Activated CD4-positive, alpha-beta T cell treated with anti-CD3 and anti-CD28 coated beads for 1 hour (primary cell): ENCODE data around the gene WSCD1.

Experiments used
- DNase-seq: peaks from one replicate; pipeline ENCODE4 v3.0.0-alpha.2; 2020

The WSCD1 gene

DNA sequence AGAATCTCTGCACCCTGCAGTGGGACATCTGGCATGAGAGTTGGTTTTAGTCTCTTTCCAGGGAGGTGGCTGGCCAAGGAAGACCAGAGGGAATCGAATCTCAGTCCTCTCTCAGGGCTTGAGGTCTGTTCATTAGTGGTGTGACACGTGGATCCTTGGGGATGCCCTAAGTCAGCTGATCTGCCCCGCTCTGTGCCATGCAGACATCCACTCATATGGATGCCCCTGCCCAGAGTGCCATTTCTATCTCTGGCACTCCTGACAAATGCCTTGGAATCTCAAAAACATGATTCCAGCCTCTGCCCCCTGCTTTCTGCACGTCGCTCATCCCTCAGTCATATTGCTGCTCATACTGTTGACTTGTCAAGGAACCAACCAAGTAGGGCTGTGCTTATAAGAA lies 38.8 kb downstream of the WSCD1 start:
- no peak for DNase-seq

DNA sequence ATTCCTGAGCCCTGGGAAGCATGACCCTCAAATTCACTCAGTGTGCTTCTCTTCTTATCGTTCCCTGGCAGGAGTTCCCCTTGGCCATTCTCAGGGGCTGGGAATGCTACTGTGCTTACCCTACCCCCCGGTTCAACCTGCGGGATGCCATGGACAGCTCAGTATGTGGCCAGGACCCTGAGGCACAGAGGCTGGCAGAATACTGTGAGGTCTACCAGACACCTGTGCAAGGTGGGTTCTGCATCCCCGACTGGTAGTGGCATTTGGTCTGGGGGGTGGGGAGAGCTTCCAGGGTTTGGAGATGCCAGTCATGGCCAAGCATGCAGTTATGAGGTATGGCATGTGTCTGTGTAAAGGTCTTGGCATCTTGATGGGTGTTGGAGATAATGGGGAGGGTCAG lies 39.4 kb downstream of the WSCD1 start:
- no peak for DNase-seq

DNA sequence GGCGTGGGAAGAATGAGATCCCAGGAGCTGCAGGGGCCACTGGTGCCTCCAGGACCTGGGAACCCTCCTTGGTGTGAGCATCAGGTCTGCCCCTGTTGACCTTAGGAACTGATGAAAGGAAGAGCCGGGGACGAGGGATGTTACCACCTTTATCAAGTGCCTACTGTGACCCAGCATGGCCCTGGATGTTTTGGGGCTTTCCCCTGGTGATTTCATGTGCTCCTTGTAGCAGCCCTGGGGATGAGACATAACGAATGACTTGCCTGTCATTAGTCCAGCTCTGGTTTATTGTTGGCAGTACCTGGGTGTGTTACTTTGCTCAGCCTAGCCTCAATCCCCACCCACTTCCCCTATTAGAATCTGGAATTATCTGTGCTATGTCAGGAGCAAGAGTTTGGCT lies 39.9 kb downstream of the WSCD1 start:
- DNase-seq, result no peak

DNA sequence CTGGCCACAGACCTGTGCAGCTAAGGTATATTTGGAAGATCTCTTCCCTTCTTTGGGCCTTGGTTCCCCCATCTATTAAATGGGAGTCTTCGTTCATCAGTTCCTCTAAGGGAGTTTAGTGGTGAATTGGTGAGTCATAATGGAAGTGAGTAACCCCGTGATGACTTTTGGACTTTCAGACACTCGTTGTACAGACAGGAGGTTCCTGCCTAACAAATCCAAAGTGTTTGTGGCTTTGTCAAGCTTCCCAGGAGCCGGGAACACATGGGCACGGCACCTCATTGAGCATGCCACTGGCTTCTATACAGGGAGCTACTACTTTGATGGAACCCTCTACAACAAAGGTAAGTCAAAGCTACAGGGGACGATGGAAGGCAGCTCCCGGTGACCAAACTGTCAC lies 40.4 kb downstream of the WSCD1 start:
- no peak for DNase-seq

DNA sequence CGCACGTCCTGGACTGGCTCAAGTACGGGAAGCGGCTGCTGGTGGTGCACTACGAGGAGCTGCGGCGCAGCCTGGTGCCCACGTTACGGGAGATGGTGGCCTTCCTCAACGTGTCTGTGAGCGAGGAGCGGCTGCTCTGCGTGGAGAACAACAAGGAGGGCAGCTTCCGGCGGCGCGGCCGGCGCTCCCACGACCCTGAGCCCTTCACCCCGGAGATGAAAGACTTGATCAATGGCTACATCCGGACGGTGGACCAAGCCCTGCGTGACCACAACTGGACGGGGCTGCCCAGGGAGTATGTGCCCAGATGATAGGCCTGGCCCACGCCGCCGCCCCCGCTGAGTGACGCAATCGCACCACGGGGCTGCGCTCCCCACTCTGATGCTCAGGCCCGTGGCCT lies 50.2 kb downstream of the WSCD1 start:
- no peak for DNase-seq

DNA sequence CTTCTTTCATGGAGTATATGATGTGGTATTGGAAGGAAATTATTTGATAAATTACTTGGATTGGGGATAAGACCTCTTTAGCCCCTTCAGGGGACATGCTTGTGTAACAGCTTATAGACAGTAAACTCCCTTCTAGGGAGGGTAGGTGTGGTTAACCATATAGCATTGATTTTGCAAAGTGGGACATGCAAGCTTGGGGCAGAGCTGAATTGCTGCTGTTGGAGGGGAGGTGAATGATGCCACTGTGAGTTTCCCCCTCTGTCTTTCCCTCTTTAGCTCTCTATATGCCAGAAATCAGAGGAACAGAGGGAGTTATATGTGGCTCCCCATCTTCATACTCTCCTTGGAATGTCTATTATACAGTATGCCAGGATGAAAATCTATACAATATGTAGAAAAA lies 54.7 kb downstream of the WSCD1 start:
- no peak for DNase-seq

DNA sequence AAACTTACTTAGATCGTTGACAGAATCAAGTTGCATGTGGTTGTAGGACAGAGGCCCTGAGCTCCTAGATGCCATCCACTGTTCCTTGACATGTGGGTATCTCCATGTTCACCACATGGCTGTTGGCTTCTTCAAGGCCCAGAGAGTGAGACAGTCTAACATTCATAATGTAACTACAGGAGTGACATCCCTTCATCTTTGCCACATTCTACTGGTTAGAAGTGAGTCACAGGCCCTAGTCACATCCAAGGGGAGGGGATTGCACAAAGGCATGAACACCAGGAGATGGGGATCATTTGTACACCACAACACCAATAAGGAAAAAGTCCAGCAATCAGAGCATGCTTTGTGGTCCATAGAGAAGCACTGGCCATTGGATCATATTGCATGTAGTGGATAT lies 56.6 kb downstream of the WSCD1 start:
- no peak for DNase-seq

DNA sequence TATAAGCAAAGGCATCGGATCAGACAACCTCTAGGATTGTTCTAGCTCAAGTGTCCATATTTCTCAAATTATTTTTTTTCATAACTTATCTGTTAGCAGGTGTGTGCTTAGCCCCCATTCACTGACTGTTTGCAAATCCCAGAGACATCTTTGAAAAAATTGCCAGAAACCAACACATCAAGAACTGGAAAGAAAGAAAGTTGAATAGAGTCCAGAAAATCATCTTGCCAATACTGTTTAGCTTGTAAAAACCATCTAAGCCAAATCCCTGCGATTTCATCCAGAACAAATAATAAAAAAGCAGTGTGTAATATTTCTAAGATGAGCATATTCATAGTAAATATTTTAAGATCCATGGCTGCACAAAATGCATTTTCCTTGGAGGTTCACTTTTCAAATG lies 64.5 kb downstream of the WSCD1 start:
- DNase-seq, result no peak

DNA sequence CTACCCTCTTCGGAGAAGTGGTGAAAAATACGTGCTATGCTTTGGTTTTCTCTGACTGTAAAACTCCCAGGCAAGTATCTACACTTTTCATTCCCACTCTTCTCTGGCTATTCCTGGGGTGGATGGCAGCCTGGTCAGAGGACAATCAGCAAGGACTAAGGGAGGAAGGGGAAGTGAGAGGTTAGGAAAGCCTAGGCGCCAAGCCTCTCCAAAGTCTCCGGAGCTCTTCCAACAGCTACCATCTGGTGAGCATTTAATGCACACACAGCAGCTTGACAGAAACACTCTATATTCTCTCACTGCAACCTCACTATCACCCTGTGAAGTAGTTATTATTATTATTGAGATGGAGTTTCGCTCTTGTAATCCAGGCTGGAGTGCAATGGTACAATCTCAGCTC lies 65.1 kb downstream of the WSCD1 start:
- DNase-seq, result no peak

DNA sequence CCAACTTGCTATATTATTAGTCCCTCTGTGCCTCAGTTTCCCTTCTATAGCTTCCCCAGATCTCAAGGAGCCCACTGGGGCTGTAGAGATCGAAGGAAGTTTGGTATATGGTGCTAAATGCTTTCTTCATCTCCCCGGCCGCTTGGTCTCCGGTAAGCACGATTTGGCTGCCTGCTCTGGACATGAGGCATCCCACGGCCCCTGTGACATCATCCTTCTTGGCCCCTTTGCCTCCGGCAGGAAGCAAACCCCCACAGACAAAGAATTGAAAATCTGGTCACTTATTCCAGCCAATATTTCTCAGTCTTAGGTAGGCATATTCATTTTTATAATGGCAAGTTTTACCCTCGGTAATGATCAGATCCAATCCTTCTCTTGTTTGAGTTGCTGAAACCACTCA lies 65.8 kb downstream of the WSCD1 start:
- no peak for DNase-seq

DNA sequence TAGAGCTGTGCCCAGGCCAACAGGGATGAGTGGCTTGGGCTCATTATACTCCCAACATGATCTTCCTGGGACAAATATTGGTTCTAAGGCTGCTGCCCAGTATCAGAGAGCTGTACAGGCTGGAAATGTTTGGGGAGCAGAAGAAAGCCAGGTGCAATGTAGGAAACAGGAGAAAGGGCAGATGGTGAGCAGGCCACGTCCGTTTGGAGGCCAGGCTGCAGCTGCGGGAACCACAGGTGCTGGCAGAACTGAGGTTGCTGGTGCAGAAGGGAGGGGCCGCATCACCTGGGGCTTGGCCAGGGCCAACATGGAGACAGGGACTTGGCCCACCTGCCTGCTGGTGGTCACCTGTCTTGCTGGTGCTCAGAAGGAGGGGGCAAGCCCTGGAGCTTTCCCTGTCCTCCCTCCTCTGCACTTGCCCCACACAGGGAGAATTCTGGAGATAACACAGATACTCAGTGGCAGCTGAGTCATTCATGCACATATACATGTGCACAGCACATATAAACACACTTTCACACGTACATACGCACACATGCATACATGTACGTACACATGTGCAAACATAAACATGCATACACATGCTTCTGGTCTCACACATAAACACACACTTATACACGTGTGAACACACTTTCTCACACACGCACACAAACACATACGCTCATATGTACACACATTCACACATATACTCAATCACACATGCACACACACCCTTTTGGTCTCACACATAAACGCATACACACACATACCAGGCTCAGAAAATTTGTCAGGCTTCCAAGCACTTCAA lies 67.7 kb downstream of the WSCD1 start:
- DNase-seq, result no peak

DNA sequence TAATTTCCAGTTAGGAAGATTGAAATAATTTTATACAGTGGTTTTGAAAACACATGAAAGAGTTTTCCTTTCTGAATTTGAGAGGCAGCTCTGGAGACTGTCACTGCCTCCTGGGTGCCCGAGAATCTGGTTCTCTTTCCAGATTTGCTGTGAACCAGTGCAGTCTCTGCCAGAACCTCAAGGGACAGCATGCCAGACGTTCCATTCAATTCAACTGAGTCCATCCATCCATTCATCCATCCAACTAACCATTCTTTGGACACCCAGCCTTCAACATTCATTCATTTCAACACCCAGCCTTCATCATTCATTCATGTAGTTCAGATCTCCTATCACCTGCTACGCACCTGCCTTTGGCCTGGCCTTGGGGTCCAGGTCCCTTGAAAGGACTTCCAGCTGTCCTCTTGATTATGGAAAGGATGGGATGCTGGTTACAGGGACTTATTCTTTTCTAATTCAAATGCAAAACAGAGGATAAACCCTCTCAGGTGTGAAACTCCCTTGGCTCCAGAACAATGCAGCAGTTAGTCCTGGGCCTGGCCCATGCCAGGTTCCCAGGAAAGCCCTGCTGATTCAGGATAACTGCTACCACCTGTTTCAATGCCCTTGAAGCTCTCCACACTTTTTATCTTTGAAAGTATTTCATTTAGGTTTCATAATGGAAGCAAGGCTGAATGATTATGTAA lies 68.7 kb downstream of the WSCD1 start:
- no peak for DNase-seq

DNA sequence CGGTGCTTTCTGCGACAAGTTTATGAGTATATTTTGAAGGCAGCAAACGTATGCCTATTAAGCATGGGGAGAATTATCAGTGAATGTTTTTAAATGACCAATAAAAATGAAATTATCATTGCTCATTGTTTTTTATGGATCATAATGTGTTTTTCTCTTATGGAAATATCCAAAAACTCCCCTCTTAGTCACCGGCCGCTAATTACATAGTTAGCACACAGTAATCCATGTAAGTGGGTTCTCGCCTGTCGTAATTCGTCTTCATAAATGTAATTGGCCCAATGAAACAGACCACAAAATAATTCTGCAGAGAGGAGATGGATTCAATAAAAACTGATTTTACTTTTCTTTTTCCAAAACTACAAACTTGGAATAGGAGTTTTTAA lies 69.3 kb downstream of the WSCD1 start:
- no peak for DNase-seq

DNA sequence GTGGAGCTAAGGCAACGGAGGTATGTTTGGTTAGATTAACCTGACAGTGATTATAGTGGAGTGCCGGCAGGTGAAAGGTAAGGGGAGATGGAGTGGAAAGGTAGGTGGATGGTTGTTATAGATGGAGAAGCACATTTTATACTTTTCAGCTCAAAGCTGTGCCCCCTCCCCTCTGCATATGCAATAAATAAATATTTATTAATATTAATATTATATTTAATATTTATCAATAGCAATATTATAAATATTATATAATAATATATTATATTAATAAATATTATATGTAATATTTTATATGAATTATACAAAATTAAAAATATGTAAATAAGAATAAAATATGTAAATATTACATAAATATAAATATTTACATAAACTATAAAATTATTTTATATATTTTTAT lies 70.0 kb downstream of the WSCD1 start:
- no peak for DNase-seq

DNA sequence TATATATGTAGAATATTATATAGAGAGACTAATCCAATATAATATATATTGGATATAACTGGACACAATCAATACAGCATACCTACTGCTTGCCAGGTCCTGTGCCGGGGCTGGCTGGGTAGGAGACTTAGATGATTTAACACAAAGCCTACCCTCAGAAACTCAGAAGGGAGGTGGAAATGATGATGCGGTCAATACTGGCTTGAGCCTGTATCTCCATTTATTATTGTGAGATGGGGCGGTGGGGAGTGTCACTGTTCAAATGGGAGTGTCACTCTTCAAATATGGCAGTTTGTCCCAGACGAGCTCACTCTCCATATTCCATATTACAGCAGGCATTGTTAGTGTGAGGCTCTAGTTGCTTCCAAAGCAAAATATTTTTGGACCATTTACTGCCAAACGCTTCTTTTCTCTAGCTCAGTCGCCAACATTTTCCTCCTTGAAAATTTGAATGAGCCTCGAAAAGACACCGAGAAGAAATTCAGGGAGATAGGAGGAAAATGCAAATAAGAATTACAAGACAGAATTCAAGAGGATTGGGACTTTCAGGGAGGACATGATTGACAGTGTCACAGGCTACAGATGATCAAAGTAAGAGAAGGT lies 70.7 kb downstream of the WSCD1 start:
- no peak for DNase-seq

DNA sequence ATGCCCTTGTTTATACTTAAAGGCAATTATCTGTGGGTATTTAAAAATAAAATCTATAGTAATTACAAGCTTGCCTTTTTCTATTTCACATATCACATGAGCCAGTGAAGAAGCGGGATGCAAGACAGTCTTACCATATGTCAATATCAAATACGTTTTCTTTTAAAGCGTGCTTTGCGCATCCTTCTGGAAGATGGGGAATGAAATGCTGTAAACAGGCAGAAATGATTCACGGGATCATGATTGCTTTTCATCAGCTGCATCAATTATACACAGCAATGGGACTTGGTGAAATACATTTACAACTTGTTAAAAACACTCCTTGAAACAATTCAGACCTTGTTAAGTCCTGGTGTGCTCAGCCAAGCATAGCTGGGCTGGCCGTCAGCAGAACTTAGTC lies 72.5 kb downstream of the WSCD1 start:
- DNase-seq, result no peak

DNA sequence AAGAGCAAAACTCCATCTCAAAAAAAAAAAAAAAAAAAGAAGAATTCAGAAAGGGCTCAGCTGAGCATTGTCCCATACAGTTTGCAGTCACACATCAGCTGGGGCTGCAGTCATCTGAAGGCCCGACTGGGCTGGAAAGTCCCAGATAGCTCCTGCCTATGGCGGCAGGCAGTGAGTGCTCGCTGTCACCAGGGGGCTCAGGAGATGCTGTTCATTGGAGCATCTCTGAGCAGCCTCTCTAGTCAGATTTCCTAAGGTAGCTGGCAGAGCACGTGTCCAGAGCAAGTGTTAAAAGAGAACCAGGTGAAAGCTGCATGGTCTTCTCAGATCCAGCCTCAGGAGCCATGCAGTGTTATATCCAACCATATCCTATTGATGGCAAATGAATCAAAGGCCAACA lies 75.8 kb downstream of the WSCD1 start:
- no peak for DNase-seq

DNA sequence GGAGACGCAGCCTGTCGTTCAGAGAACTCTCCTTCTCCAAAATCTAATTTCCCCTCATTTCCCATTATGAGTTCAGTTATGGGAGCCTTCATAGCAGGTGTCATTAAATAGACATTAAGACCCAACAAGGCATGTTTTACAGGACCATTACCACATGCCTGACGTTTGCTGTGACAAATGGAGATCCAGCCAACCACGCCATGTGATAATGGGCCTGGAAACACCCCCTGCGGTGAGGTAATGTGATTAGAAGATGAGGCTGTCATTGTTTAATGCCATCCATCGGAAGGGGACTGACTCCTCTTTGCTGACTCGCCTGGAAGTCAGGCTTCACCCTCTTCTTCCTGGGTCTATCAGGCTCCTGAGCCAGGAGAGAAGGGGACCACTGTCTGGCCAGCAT lies 76.9 kb downstream of the WSCD1 start:
- no peak for DNase-seq

DNA sequence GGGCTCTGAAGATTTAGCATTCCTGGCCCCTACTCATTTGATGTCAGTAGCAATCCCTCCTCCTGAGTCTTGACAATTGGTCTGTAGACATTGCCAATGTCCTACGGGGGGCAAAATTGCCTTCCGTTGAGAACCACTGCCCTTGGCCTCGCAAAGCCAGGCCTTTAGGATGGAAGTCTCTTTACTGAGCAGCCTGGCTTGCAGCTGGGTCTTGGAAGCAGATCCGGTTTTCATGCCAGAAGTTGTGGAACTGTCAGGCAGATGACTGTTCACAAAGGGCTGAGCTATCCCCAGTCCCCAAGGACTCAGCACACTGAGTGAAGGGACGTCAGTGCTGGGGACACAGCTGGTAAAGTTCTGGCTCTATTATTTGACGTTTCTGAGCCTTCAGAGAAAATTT lies 83.2 kb downstream of the WSCD1 start:
- no peak for DNase-seq

DNA sequence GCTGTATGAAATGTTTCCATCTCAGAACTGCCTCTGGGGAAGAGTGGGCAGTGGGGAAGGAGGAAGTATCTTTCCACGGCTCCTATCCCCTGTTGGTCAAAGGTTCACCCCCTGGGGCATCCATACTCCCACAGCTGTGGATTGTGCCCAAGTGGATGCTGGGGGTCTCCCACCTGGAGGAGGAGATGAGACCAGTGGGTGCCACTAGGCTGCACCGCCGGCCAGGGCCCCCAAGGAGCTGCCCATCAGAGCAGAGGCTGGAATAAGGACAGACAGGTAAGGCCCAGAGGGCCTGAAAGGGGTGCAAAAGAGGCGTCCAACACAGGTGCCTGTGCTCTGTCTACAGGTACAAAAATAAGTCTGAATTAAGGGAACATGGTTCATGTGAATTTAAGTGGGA lies 87.5 kb downstream of the WSCD1 start:
- DNase-seq, result no peak

DNA sequence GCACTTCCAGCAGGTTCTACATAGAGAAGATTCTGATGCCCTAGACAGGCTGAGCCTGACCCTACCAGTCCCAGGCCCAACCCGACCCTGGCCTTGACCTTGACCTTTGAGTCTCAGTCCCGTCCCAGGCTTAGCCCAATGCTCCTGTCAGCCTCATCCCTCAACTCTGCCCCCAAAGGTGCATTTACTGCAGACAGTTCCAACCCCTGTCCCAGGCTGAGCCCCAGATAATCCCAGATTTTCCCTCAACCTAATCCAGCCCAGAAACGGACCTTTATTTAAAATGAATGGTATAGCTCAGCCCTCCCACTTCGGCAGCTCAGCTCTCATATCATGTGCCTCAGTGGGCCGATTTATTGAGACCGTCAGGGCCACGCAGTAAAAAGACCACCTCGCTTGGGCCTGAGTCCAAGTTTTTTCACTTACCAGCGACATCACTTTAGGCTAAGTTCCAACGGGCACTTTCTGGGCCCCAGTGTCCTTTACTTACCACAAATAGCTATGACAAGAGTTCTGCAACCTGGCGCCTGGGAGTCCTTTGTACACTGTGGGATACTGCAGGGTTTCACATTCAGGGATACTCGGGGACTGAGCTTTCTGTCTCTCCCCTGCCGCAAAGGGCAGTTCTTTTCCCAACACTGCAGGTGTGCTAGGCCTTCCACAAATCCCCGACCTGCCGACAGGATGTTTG lies 89.5 kb downstream of the WSCD1 start:
- no peak for DNase-seq

DNA sequence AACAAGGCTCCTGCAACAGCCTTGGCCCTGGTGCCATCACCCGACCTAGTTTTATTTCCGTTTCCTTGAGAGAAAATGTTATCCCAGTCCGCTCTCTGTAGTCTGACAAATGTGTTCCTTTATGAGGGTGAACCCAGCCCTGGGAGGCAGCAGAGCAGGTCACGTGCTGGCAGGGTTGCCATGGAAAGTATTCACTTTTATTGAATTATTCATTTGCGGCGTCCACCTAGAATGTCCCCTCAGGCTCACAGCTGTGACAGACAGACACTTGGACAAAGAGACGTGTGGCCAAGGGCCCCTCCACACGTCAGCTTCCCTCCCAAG lies 90.0 kb downstream of the WSCD1 start:
- DNase-seq, result no peak

DNA sequence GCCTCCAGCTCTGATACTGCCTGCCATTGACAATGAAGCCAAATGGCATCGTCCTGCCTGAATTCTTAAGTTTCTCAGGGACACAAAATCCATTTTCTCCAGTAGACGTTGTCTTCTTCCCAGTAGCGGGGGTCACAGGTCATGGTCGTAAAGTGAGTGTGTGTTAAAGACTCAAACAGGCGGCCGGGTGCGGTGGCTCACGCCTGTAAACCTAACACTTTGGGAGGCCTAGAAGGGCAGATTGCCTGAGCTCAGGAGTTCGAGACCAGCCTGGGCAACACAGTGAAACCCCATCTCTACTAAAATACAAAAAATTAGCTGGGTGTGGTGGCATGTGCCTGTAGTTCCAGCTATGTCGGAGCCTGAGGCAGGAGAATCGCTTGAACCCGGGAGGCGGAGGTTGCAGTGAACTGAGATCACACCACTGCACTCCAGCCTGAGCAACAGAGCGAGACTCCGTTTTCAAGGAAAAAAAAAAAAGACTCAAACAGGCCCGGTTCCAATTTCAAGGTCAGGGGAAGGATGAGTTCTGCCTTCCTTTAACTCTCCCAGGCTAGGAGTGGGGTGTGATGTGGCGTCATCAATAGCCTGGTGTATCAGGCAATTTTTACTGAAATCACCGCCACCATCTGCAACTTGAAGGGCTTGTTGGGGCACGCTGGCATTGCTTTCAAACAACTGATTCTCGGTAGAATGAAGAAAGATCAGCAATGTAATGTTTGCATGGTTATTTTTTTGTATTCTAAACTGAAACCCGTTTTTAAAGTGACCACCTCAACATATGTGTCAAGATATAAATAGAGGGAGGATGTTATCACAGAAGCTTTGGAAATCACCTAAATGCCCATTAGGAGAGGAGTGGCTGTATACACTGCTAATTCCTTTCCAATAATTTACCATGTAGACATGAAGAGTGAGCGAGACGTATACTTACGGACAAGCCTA lies 91.0 kb downstream of the WSCD1 start:
- DNase-seq, result no peak
